ENCODE data around the gene COL7A1.

The COL7A1 gene

GRCh38 chr3:48591886-48592518 lies 3.1 kb downstream of the COL7A1 start:
- no peak for DNase-seq (ENCODE audit: low read depth)

DNA sequence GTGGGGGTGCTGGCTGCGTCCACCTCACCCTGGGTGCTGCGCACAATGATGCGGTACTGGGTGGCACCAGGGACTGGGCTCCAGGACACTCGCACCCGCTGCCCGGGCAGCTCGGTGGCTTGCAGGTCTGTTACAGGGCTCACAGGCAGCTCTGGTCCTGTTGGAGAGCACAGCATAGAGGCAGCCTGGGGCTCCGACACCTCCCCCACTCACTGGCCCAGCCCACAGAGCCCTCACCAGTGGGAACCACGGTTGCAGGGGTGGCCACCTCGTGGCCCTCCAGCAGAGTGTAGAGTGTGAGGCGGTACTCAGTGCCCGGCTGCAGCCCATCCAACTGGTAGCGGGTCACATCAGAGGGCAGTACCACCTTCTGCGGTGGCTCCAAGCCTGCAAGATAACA lies 3.7 kb downstream of the COL7A1 start:
- DNase-seq (ENCODE audit: low read depth): no peak

DNA sequence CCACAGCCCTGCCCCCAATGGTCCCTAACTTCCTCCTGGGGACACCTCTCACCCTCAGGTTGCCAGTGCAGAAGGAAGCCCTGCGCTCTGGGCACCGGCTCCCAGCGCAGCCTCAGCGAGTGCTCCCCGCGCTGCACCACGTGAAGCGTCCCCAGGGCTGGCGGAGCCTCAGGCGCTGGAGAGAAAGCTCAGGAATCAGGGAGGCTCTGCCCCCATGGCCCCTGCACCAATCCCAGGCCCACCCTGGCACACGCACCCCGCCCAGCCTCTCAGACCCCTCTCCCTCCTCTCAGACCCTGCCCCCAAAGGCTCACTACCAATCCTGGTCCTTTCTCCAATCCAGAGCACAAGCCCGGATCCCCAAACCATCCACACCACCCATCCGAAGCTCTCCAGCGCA lies 6.9 kb downstream of the COL7A1 start:
- DNase-seq (ENCODE audit: low read depth): no peak

GRCh38 chr3:48587686-48588085 lies 7.4 kb downstream of the COL7A1 start:
- DNase-seq (ENCODE audit: low read depth): no peak

DNA sequence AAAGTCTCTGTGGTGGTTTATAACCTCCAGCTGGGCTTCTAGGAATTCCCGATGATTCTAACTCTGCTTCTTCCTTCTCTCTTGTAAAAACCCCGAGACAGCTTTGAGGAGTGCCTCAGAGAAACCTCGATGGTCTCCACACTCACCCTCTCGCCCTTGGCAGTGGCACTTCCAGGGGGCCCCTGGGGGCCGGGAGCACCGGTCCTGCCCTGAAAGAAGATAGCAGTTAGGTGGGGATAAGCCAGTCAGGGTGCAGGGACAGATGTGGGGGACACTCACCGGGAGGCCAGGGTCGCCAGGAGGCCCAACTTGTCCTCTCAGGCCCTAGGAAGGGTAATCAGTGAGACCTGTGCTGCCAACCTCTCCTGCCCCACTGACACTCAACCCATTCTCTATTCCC lies 9.7 kb downstream of the COL7A1 start:
- DNase-seq (ENCODE audit: low read depth): no peak

- DNase-seq (ENCODE audit: low read depth): no peak
These were observed 10.3 kb downstream of the COL7A1 start for GRCh38 chr3:48584836-48585235.

- no peak for DNase-seq (ENCODE audit: low read depth)
These were observed 13.3 kb downstream of the COL7A1 start for GRCh38 chr3:48581621-48582481.

DNA sequence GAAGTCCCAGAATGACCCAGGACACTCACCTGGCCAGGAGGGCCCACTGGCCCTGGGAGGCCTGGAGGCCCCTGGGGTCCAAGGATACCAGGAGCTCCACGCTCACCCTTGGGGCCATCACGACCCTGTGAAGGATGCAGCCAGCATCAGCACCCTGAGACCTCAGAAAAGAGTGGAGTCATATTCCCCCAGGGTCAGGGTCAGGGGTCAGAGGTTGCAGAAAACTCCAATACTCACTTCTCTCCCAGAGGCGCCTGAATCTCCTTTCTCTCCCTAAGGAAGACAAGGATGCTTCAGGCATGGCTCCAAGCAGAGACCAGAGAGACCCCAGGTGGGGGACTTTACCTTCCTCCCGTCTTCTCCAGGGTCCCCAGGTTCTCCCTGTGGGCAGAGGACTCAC lies 18.5 kb downstream of the COL7A1 start:
- DNase-seq (ENCODE audit: low read depth): no peak

- DNase-seq (ENCODE audit: low read depth): no peak
These were observed 19.8 kb downstream of the COL7A1 start for GRCh38 chr3:48575366-48575765.

DNA sequence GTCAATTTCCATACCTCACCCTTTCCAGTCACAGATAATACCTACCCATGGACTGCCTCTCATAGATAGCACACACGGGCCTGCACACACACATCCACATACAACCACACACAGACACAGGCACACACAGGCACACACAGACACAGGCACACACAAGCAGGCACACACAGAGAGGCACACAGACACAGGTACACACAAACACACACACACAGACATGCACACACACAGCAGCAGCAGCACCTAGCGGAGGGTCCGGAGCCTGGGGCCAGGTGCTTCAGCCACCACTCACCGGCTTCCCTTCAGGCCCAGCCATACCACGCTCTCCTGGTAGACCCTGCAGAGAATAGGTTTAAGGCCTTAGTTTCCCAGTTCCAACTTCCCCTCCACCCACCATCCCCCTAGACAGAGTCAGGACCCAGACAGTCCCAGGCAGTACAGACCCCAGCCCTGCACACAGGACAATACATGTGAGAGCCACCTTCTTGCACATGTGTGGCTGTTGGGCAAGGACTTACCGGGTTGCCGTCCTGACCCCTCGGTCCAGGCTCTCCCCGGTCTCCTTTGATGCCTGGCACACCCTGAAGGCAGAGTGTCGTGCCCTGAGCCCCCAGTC lies 21.1 kb downstream of the COL7A1 start:
- no peak for DNase-seq (ENCODE audit: low read depth)

DNA sequence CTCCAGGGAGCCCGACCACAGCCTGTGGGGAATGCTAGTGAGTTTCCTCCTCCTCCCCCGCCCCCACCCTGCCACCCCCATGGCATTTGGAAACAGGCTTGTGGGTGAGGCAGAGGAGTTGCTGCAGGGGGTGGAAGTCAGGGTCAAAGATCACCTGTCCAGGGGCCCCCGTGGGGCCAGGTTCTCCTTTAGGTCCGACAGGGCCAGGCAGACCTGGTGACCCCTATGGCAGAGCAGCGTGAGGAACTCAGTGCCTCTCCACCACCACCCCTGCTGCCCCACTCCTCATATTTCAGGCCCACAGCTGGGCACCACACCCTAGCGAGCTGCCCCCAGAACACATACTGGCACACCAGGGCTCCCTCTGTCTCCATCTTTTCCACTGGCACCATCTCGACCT lies 22.6 kb downstream of the COL7A1 start:
- DNase-seq (ENCODE audit: low read depth): no peak

DNA sequence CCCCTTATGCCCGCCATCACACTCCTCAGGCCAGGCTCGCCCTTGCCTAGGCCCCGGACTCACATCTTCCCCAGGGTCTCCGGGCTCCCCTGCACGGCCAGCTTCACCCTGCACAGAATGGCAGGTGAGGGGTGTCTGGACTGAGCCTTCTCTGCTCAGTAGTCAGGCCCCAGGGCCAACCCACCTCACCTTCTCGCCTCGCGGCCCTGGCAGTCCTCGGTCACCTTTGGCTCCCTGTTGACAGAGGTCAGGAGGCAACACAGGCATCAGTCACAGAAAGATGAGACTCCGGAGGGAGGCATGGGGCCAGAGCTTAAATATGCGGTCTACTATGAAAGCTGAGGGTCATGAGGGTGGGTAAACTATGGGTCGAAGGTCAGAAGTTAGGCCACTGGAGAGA lies 23.2 kb downstream of the COL7A1 start:
- no peak for DNase-seq (ENCODE audit: low read depth)

DNA sequence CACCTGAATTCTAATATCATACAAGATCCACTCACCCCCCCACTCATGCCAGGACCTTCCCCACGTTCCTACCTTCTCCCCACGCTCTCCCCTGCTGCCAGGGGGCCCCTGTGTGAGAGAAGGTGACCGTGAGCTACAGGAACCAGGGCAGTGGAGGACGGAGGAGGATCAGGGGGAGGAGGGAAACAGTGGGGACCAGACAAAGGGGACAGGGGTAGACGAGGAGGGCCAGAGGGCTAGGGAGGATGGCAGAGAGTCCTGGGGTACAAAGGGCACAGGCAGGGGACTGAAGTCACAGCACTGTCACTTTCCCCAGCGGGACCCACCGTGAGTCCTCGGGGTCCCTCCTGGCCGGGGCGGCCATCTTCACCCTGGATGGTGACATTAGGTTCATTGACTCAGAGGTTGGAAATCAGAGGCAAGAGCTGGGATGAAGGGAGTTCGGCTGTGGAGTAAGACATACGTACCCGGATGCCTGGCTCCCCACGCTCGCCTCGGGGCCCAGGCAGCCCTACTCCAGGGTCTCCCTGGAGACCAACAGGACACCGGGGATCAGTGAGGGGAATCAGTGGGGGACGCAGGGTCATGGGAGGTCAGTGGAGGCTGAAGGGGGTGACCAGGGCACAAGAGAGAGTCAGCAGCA lies 25.2 kb downstream of the COL7A1 start:
- DNase-seq (ENCODE audit: low read depth): no peak

DNA sequence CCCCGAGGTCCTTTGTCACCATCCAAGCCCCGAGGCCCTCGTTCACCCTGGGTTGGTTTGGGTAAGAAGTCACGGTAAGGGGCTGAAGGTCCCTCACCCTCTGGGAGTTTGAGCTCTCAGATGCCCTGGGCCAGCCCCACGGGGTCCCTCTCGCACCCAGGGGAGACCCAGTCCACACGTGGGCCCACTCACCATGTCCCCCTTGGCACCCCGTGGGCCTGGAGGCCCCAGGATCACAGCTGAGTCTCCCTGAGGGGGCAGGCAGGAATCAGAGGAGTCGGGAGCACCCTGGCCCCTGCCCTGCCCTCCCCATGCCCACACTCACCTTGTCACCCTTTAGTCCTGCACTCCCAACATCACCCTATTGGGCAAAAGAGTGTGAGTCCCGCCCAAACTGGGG lies 25.7 kb downstream of the COL7A1 start:
- DNase-seq (ENCODE audit: low read depth): no peak

DNA sequence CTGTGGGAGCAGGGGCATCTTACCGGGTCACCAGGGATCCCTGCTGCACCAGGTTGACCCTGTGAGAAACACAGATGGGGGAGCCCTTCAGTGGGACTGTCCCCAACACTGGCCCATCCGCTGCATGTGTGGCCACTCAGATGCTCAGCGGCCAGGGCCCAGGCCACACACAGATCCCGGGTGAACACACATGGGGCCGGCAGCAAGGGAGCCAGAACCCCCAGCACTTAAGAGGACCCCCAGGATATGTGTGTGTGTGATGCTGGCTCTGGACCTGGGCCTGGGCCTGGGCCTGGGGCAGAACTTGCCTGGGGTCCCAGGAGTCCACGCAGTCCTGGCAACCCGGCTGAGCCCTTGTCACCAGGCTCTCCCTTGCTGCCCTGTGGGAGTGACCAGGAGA lies 26.7 kb downstream of the COL7A1 start:
- no peak for DNase-seq (ENCODE audit: low read depth)

DNA sequence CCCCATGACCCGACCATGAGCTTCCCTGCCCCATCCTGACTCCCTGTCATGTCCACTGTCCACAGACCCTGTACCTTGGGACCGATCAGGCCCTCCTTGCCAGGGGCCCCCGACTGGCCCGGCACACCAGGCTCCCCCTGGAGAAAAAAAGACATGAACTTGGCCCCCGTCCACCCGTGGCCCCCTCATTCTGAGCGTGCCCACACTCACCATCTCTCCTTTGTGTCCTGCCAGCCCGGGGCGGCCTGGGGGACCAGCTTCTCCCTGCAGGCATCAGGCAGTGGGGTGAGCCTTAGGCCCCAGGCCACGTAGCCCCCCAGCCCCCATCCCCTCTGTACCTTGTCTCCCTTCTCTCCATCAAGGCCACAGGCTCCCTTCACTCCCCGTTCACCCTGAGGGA lies 27.6 kb downstream of the COL7A1 start:
- DNase-seq (ENCODE audit: low read depth): no peak

DNA sequence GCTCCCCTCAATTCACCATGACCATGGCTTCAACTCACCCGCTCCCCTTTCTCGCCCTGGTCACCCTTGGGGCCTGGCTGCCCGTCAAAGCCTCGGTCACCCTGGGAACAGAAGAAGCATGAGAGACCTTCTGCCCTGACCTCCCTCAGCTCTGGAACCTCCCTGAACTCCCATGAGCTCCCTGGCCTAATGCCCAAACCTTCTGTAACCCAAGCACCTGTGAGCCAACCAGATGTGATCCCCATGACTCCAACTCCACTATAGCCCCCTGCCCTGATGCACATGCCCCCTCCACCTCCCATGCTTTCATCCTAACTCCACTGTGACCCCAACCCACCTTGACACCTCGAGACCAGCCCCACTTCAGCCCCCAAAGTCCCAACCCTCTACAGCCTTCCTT lies 28.0 kb downstream of the COL7A1 start:
- DNase-seq (ENCODE audit: low read depth): no peak

DNA sequence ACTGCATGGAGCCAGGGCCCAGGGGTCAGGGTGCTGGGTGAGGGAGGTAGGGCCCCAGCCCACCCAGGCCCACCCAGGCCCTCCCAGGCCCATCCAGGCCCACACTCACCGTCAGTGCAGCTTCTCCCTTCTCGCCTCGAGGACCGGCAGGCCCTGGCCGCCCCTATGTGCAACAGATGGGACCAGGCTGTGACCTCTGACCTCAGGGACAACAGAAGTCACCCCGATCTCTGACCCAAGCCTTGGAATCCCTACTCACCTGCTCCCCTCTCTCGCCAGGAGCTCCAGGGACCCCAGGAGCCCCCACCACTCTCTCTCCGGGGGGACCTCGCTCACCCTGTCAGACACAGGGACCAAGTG lies 28.7 kb downstream of the COL7A1 start:
- no peak for DNase-seq (ENCODE audit: low read depth)

DNA sequence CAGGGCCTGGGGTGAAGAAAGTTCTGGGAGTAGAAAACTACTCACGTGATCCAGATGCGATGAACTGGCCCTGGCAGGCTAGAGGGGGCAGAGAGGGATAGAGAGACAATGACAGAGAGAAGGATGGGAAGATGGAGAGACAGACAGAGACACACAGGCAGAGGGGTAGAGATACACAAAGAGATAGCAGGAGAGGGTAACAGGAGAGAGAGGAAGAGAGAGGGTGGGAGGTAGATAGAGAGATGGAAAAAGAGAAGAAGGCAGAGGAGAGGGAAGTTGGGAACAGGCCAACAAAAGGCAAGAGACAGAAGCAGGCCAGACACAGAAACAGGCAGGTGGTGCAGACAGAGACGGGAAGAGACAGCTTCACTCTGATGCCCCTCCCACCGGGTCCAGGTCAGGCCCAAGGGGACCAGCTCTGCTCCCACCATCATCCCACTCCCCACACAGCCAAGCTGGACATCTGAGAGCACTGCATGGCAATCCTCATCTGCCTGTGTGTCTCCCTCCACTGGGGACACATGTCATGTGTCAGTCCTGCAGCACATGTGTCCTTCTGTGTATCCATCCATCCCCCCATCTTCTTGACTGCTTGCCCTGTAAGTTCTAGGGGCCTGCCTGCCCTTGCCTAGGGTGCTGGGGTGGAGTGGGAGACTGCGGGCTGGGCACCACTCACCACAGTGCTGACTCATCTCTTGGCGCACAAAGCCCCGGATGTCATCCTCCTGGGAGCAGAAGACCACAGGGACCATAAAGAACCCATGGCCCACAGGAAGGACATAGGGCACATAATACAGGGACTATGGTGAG lies 29.3 kb downstream of the COL7A1 start:
- no peak for DNase-seq (ENCODE audit: low read depth)

DNA sequence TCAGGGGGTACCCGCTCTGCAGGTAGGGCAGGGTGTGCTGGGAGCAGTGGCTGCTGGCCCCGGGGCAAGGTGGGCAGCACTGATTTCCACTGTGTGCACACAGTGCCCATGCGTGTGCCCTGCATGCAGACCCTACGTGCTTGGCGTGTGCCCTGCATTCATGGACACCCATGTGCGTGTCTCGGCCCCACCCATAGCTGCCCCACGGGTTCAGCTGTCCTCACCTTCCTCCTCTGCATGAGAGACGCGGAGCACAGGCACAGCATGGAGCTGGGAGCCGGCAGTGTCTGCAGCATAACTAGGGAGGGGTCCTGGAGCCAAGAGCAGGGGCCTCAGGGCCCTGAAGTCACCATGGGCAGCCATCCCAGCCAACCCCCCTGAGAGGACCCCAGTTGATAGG lies 29.9 kb downstream of the COL7A1 start:
- DNase-seq (ENCODE audit: low read depth): no peak

GRCh38 chr3:48564667-48565066 lies 30.5 kb downstream of the COL7A1 start:
- DNase-seq (ENCODE audit: low read depth): no peak

GRCh38 chr3:48564022-48564421 lies 31.1 kb downstream of the COL7A1 start:
- no peak for DNase-seq (ENCODE audit: low read depth)
